ENCODE results near the gene ZNF557.
"Not testable (repeated sequence)": the region's sequence is repeated elsewhere in the genome, so short reads cannot be mapped to it uniquely, and the experiment has no call there.

GRCh38 chr19:7052896-7053295 lies 16.6 kb upstream of the ZNF557 start:
- TF ChIP-seq CTCF, POLR2A, EP300, POLR2AphosphoS5 (IDR thresholded peaks at IDR 0.05): not testable (repeated sequence)

Data from suprapubic skin (tissue), 4 donors.